Activated CD8-positive, alpha-beta T cell treated with anti-CD3 and anti-CD28 coated beads for 36 hours (primary cell): ENCODE results near the gene PMEPA1. TPM values are rescaled to one million over a fixed set of nuclear protein-coding genes. Genes with fewer than 3 reads are reported as not detected.

ENCODE experiments used
- ATAC-seq: fragments of 200-7000 bp; cut with Tn5 transposase; one replicate; pipeline ENCODE4 v1.10.0; 2021; ENCODE audit warnings: mild to moderate bottlenecking, moderate library complexity
- CTCF ChIA-PET: fragments of 350-600 bp; sonication (Branson Sonifier 250); formaldehyde crosslinking; loops from one replicate; lab custom pipeline; 2021; ENCODE audit warnings: antibody characterized with exemption; lab: Charles Lee
- POLR2A ChIA-PET: fragments of 350-600 bp; sonication (Branson Sonifier 250); formaldehyde crosslinking; loops from one replicate; lab custom pipeline; 2021; ENCODE audit warnings: antibody characterized with exemption; lab: Charles Lee
- DNase-seq: peaks from one replicate; pipeline ENCODE4 v3.0.0-alpha.2; 2020
- H3K27ac Mint-ChIP-seq: one replicate; pipeline ENCODE4 v1.8.0; 2021; ENCODE audit warnings: mild to moderate bottlenecking, mixed read lengths
- H3K27me3 Mint-ChIP-seq: one replicate; pipeline ENCODE4 v1.8.0; 2021; ENCODE audit warnings: mixed read lengths
- H3K36me3 Mint-ChIP-seq: one replicate; pipeline ENCODE4 v1.8.0; 2021; ENCODE audit warnings: low read depth, mixed read lengths
- H3K4me1 Mint-ChIP-seq: one replicate; pipeline ENCODE4 v1.8.0; 2021; ENCODE audit warnings: low read depth, mixed read lengths
- H3K4me3 Mint-ChIP-seq: one replicate; pipeline ENCODE4 v1.8.0; 2021; ENCODE audit warnings: mild to moderate bottlenecking, moderate library complexity, mixed read lengths
- H3K9me3 Mint-ChIP-seq: one replicate; pipeline ENCODE4 v1.8.0; 2021; ENCODE audit warnings: mixed read lengths
- intact Hi-C: fragments of 100-400 bp; cut with micrococcal nuclease; formaldehyde crosslinking; loops from one replicate; pipeline ENCODE4 v1.10.0; 2022
- total RNA-seq, 2 experiments: library from RNA; stranded (reverse); gene quantifications; one replicate each; pipeline ENCODE4 v1.2.3, GENCODE V29; 2021
- TF ChIP-seq, protein P1 (sequence below): fragments of 200-600 bp; IDR thresholded peaks from one replicate; pipeline ENCODE4 v1.8.0; 2022; ENCODE audit warnings: antibody characterized with exemption, mild to moderate bottlenecking

PMEPA1 gene
- total RNA-seq, 2 experiments from 2014 or later: 1.7 to 2.0 TPM

DNA sequence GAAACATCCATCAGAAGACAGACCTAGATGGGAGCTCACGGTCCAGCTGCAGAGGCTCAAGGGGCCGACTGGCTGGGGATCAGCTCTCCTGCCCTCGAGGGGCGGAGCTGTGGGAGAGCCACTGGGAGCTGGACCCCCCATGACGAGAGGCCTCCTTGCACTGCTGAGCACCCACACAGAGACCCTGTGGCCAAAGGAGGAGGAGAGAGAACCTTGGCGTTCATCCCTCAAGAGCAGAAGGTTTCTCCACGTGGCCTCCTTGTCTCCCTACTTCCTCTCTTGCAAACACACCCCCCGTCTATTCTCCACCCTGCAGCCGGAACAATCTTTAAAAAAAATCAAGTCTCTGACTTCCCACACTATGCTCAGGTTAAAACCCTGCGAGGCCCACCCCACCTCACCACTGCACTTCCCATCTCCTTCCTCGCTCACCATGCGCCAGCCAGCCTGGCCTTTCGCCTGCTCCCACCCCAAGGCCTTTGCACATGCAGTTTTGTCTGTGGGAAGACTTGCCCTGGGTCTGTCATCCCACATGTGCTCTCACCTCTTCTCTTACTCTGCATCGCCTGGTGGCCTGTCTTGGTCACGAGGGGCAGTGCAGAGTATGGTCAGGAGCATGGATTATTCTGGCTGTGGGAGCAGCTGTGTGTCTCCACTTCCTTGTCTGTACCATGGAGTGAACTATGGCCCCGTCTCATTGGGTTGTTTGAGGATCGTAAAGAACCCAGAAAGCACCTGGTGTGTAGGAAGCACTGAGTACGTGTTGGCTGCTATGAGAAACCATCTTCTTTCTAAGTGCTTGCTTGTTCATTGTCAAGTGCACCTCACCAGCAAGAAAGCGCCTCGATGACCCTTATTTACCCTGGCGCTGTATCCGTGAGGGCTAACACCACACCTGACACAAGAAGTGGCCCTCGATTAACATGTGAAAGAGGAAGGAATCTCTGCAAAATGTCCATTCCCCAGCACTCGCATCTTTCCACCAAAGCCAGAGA is 32.9 kb downstream of the PMEPA1 start:
- Mint-ChIP-seq H3K4me1 (peaks cover 33% of the 10 kb centered on the region), H3K9me3 (no peaks in the 10 kb centered on the region), H3K27me3 (peaks cover 2% of the 10 kb centered on the region), H3K4me3 (no peak overlapping the region), H3K36me3 (no peaks in the 10 kb centered on the region), H3K27ac (no peak overlapping the region)
- ATAC-seq (no peak), DNase-seq (no peak)
- TF ChIP-seq, protein P1, sequence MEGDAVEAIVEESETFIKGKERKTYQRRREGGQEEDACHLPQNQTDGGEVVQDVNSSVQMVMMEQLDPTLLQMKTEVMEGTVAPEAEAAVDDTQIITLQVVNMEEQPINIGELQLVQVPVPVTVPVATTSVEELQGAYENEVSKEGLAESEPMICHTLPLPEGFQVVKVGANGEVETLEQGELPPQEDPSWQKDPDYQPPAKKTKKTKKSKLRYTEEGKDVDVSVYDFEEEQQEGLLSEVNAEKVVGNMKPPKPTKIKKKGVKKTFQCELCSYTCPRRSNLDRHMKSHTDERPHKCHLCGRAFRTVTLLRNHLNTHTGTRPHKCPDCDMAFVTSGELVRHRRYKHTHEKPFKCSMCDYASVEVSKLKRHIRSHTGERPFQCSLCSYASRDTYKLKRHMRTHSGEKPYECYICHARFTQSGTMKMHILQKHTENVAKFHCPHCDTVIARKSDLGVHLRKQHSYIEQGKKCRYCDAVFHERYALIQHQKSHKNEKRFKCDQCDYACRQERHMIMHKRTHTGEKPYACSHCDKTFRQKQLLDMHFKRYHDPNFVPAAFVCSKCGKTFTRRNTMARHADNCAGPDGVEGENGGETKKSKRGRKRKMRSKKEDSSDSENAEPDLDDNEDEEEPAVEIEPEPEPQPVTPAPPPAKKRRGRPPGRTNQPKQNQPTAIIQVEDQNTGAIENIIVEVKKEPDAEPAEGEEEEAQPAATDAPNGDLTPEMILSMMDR: no peak
- intact Hi-C loops: no loop called here
- ChIA-PET POLR2A (no interaction called here), CTCF (interaction anchor here (1.6 kb wide), 1 partner anchor 76 kb away, joined by 3 read pairs; no protein-coding TSS in a partner anchor)

DNA sequence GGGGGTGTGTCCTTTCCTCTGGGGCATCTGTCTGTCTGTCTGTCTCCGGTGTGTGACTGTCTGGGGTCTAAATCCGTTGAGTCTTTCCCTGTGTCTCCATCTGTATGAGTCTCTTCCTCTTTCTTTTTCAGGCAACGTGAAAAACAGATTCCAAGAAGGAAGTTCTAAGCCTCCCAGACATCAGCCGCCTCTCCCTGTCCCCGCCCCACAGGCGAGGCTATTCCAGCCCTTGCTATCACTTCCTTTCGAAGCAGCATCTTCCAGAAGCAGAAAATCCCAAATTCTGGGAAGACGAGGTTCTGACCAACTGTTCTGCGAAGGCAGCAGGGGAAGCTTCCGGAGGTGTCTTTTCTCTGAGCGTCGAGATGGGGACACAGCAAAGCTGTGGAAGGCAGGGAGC is 34.0 kb downstream of the PMEPA1 start:
- ATAC-seq (no peak), DNase-seq (no peak)
- Mint-ChIP-seq H3K36me3 (no peaks in the 10 kb centered on the region), H3K27me3 (peaks cover 2% of the 10 kb centered on the region), H3K4me3 (no peak overlapping the region), H3K4me1 (peaks cover 22% of the 10 kb centered on the region), H3K9me3 (no peaks in the 10 kb centered on the region), H3K27ac (no peak overlapping the region)
- POLR2A ChIA-PET: no interaction called here
- CTCF ChIA-PET: interaction anchor here (1.6 kb wide), 1 partner anchor 75 kb away, joined by 3 read pairs; no protein-coding TSS in a partner anchor
- intact Hi-C loops: no loop called here
- TF ChIP-seq, protein P1: no peak

DNA sequence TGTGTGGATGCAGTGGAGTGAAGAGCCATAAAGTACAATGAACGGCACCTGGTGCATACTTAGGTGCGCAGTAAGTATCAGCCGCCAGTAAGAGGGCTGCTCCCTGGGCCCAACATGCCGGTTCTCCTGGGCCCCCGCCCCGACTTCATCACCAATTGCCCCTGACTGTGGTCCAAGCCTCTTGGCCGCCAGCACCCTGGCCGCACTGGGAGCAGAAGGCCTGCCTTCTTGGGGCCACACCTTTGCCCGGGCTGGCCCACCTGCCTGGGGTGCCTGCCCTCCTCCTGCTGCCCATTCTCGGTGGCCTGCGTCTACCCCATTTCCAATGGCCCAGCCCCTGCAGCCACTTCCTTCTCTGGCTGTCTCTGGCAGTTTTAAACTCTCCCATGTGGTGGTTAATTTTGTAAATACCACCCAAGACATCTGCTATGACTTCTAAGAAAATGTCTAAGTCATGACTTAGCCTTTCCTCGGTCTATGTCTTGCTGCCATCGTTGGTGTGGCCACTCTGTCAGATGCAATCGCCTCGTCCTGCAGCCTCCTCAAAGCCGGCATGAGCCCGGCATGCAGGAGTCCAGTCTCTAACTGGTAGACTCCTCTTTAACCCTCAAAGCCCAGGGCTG is 36.8 kb downstream of the PMEPA1 start:
- ATAC-seq (no peak), DNase-seq (no peak)
- CTCF ChIA-PET: no interaction called here
- Mint-ChIP-seq H3K4me1 (peaks cover 20% of the 10 kb centered on the region), H3K9me3 (no peaks in the 10 kb centered on the region), H3K4me3 (no peak overlapping the region), H3K27me3 (peaks cover 2% of the 10 kb centered on the region), H3K36me3 (no peaks in the 10 kb centered on the region), H3K27ac (no peak overlapping the region)
- intact Hi-C loops: no loop called here
- POLR2A ChIA-PET: no interaction called here
- TF ChIP-seq, protein P1: no peak

DNA sequence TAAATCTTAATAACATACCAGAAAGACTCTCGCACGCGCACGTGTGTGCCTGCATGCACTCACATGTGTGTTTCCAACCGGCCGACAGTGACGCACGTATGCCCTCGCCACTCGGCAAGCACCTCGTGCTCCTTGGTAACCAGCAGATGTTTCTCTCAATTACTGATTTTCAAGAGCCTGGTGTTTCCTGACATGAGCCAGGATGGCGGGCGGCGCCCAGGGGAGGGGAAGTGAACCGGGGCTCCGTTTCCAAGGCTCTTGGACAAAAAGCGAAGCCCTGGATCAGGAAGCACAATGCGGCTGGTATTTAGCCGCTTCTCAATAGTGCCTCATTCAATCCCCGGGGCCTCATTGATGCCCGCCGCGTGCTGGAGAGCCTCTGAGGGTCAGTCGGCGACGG is 37.7 kb downstream of the PMEPA1 start:
- POLR2A ChIA-PET: no interaction called here
- intact Hi-C loops: no loop called here
- DNase-seq: no peak
- no peak overlapping the region for H3K27ac Mint-ChIP-seq
- no peak for ATAC-seq
- H3K4me1 Mint-ChIP-seq: peaks cover 20% of the 10 kb centered on the region
- H3K36me3 Mint-ChIP-seq: no peaks in the 10 kb centered on the region
- H3K27me3 Mint-ChIP-seq: no peaks in the 10 kb centered on the region
- no peak overlapping the region for H3K4me3 Mint-ChIP-seq
- H3K9me3 Mint-ChIP-seq: no peaks in the 10 kb centered on the region
- CTCF ChIA-PET: no interaction called here
- TF ChIP-seq, protein P1: no peak

DNA sequence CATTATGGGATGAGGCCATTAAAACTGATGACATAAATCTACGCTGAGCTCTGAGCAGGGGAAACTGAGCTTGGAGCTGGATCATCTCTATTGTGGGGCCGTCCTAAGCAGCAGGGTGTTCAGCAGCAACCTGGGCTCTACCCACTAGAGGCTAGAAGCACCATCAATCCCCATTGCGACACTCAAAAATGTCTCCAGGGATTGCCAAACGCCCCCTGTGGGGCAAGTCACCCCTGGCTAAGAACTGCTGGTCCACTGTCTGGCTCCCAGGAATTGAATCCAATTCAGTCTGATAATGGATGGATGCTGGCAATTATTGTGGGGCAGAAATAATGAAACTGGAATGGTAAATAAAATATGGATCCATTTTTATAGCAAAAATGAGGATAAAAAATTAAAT is 38.2 kb downstream of the PMEPA1 start:
- no peaks in the 10 kb centered on the region for H3K9me3 Mint-ChIP-seq
- no peak overlapping the region for H3K4me3 Mint-ChIP-seq
- ATAC-seq (no peak), DNase-seq (no peak)
- H3K4me1 Mint-ChIP-seq: peaks cover 17% of the 10 kb centered on the region
- H3K27ac Mint-ChIP-seq: no peak overlapping the region
- TF ChIP-seq, protein P1: no peak
- CTCF ChIA-PET: no interaction called here
- intact Hi-C loops: no loop called here
- POLR2A ChIA-PET: no interaction called here
- H3K27me3 Mint-ChIP-seq: no peaks in the 10 kb centered on the region
- no peaks in the 10 kb centered on the region for H3K36me3 Mint-ChIP-seq
